Uterus (tissue), 4 donors: ENCODE measurements around the gene GPRIN2. TPM values are rescaled to one million over a fixed set of nuclear protein-coding genes. Genes with fewer than 3 reads are reported as not detected.

Source experiments
- DNase-seq, 2 donors: peaks; one replicate each; pipeline ENCODE4 v3.0.0-alpha.2; 2019 to 2020
- H3K27ac ChIP-seq, 2 donors: fragments of 200-600 bp; sonication (generic); 1 replicate in 1 of 2; 2 replicates in 1 of 2; pipeline ENCODE4 v1.5.1; 2016 to 2018
- H3K27me3 ChIP-seq, 2 donors: fragments of 200-600 bp; sonication (generic); one replicate each; pipeline ENCODE4 v1.5.1; 2018 to 2019; ENCODE audit warnings: control low read depth in 1 of 2
- H3K36me3 ChIP-seq, 2 donors: fragments of 200-600 bp; sonication (generic); one replicate each; pipeline ENCODE4 v1.5.1; 2019; ENCODE audit warnings: control low read depth in 1 of 2
- H3K4me1 ChIP-seq, 2 donors: fragments of 200-600 bp; sonication (generic); one replicate each; pipeline ENCODE4 v1.5.1; 2018 to 2019; ENCODE audit warnings: control low read depth in 1 of 2
- H3K4me3 ChIP-seq, 2 donors: fragments of 200-600 bp; sonication (generic); 1 replicate in 1 of 2; 2 replicates in 1 of 2; pipeline ENCODE4 v1.5.1; 2018 to 2019; ENCODE audit warnings: mild to moderate bottlenecking in 1 of 2
- H3K9me3 ChIP-seq, 2 donors: fragments of 200-600 bp; sonication (generic); one replicate each; pipeline ENCODE4 v1.5.1; 2019; ENCODE audit warnings: control low read depth in 1 of 2
- CTCF ChIP-seq, 4 experiments: fragments of 200-600 bp in 2 of 4; fragments of 450-650 bp in 2 of 4; sonication (generic) in 2 of 4; IDR thresholded peaks; one replicate each; pipeline ENCODE4 v1.5.1; 2016 to 2019; ENCODE audit warnings: antibody characterized with exemption in 4 of 4, mild to moderate bottlenecking in 2 of 4, moderate library complexity in 1 of 4
- POLR2A ChIP-seq, 2 donors: fragments of 450-650 bp; IDR thresholded peaks; one replicate each; pipeline ENCODE4 v1.6.1; 2016; ENCODE audit warnings: antibody characterized with exemption in 2 of 2, mild to moderate bottlenecking in 1 of 2, moderate library complexity in 1 of 2
- intact Hi-C: fragments of 100-400 bp; cut with DNase I; formaldehyde crosslinking; loops from one replicate; pipeline ENCODE4 v1.15.1; 2023; ENCODE audit warnings: low total_unique reads
- total RNA-seq, 4 donors: library from RNA; depleted of rRNA in 3 of 4; stranded (reverse); fragments of >200 nt in 3 of 4; gene quantifications; one replicate each; pipeline versions ENCODE4 v1.1.0 to v1.2.4, GENCODE V29; 2014 to 2023
- donor health status: DM: yes; HTN: yes; CAD: no.

GPRIN2 gene
- total RNA-seq, 4 donors from 2014 or later, result 3.5 TPM; not detected in 3

- intact Hi-C loops, result no loop called here
- Histone ChIP-seq H3K27ac (no peak overlapping the region), H3K4me1 (peaks cover 0 to 12% of the 10 kb centered on the region in 2 donors), H3K4me3 (no peak overlapping the region), H3K27me3 (peaks cover 0 to 20% of the 10 kb centered on the region in 2 donors), H3K9me3 (no peaks in the 10 kb centered on the region), H3K36me3 (no peaks in the 10 kb centered on the region)
- DNase-seq, result no peak
- TF ChIP-seq POLR2A (IDR thresholded peaks at IDR 0.05), result no peak
- no peak for TF ChIP-seq CTCF (IDR thresholded peaks at IDR 0.05)
These were observed 1.6 kb upstream of the GPRIN2 start for GRCh38 chr10:46558122-46558391.

- no peaks in the 10 kb centered on the region for H3K36me3 ChIP-seq
- no peak overlapping the region for H3K27ac ChIP-seq
- H3K4me3 ChIP-seq, result no peak overlapping the region
- H3K9me3 ChIP-seq, result no peaks in the 10 kb centered on the region
- H3K27me3 ChIP-seq, result peaks cover 0 to 20% of the 10 kb centered on the region in 2 donors
- TF ChIP-seq CTCF (IDR thresholded peaks at IDR 0.05) (no peak), POLR2A (IDR thresholded peaks at IDR 0.05) (no peak)
- peak; percentile 17 for DNase-seq
- peaks cover 0 to 12% of the 10 kb centered on the region in 2 donors for H3K4me1 ChIP-seq
- intact Hi-C loops, result no loop called here
These were observed 1.1 kb upstream of the GPRIN2 start for GRCh38 chr10:46557319-46558121.

- no peak overlapping the region for H3K27ac ChIP-seq
These were observed 544 bp downstream of the GPRIN2 start for GRCh38 chr10:46555713-46556514.

GRCh38 chr10:46555366-46555712, 1.1 kb downstream of the GPRIN2 start:
- H3K4me1 ChIP-seq, result peaks cover 0 to 12% of the 10 kb centered on the region in 2 donors
- DNase-seq, result no peak
- no peak overlapping the region for H3K4me3 ChIP-seq
- peaks cover 0 to 20% of the 10 kb centered on the region in 2 donors for H3K27me3 ChIP-seq
- intact Hi-C loops, result no loop called here
- no peaks in the 10 kb centered on the region for H3K36me3 ChIP-seq
- H3K9me3 ChIP-seq, result no peaks in the 10 kb centered on the region
- H3K27ac ChIP-seq, result no peak overlapping the region
- TF ChIP-seq CTCF (IDR thresholded peaks at IDR 0.05), result no peak

More at GRCh38 chr10:46555713-46556514, 544 bp downstream of the GPRIN2 start:
- TF ChIP-seq CTCF (IDR thresholded peaks at IDR 0.05) (no peak), POLR2A (IDR thresholded peaks at IDR 0.05) (no peak)
- Histone ChIP-seq H3K27me3 (peaks cover 0 to 20% of the 10 kb centered on the region in 2 donors), H3K9me3 (no peaks in the 10 kb centered on the region), H3K4me1 (peaks cover 0 to 12% of the 10 kb centered on the region in 2 donors), H3K4me3 (peak overlapping the region in 1 of 2 donors; percentile 15), H3K36me3 (no peaks in the 10 kb centered on the region)
- DNase-seq, result no peak
- intact Hi-C loops, result no loop called here

GRCh38 chr10:46554166-46554781, 2.2 kb downstream of the GPRIN2 start:
- DNase-seq, result no peak
- Histone ChIP-seq H3K9me3 (no peaks in the 10 kb centered on the region), H3K27me3 (peaks cover 0 to 14% of the 10 kb centered on the region in 2 donors)

More at GRCh38 chr10:46554166-46554781, 2.2 kb downstream of the GPRIN2 start:
- TF ChIP-seq POLR2A (IDR thresholded peaks at IDR 0.05) (no peak), CTCF (IDR thresholded peaks at IDR 0.05) (no peak)
- no peaks in the 10 kb centered on the region for H3K36me3 ChIP-seq
- intact Hi-C loops, result no loop called here
- H3K4me3 ChIP-seq, result no peak overlapping the region
- peaks cover 0 to 12% of the 10 kb centered on the region in 2 donors for H3K4me1 ChIP-seq
- H3K27ac ChIP-seq, result no peak overlapping the region
